Left hindlimb (tissue), 1 donor: ENCODE results near the gene SEC16A.

Experiments used
- DNase-seq: peaks from one replicate; pipeline ENCODE4 v3.0.0-alpha.2; 2018

Gene SEC16A

DNA sequence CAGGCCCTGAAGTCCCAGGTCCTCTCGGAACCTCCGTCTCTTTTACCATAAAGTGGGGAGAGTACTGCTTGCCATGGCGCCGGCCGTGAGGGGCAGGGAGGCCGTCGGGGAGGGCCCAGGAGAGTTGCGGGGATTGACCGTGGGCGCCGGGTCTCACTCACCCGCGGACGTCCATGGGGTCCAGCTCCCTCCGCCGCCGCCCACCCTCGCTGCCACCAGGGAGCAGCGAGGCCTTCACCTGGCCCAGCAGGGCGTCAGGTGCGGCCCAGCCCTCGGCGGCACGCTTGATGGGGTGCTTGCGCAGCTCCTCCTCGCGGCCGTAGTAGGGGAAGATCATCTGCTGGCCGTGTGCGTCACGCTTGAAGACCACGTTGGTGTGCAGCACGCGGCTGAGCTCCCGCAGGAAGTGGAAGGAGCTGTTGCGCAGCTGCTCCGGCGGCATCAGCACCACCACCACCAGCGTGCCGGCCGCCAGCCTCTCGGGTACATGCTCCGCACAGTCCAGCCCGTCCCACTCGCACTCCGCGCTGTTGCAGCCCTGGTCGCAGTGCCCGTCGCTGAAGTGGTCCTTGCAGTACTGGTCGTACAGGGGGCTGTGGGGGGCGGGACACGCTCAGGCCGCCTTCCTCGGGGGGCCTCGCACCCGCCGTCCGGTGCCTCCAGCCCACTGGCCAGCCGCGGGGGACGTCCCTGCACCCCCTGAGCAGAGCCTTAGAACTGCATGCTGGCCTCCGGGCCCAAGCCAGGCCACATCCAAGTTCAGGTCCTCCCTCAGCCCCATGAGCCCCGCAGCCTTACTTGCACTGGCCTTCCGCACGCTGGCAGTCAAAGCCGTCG is 21.9 kb upstream of the SEC16A start:
- no peak for DNase-seq

- DNase-seq, result no peak
These were observed 20.2 kb upstream of the SEC16A start for GRCh38 chr9:136502940-136503550.

GRCh38 chr9:136502196-136502595 is 19.4 kb upstream of the SEC16A start:
- DNase-seq, result no peak

- DNase-seq, result no peak
These were observed 18.8 kb upstream of the SEC16A start for GRCh38 chr9:136501686-136502085.

DNA sequence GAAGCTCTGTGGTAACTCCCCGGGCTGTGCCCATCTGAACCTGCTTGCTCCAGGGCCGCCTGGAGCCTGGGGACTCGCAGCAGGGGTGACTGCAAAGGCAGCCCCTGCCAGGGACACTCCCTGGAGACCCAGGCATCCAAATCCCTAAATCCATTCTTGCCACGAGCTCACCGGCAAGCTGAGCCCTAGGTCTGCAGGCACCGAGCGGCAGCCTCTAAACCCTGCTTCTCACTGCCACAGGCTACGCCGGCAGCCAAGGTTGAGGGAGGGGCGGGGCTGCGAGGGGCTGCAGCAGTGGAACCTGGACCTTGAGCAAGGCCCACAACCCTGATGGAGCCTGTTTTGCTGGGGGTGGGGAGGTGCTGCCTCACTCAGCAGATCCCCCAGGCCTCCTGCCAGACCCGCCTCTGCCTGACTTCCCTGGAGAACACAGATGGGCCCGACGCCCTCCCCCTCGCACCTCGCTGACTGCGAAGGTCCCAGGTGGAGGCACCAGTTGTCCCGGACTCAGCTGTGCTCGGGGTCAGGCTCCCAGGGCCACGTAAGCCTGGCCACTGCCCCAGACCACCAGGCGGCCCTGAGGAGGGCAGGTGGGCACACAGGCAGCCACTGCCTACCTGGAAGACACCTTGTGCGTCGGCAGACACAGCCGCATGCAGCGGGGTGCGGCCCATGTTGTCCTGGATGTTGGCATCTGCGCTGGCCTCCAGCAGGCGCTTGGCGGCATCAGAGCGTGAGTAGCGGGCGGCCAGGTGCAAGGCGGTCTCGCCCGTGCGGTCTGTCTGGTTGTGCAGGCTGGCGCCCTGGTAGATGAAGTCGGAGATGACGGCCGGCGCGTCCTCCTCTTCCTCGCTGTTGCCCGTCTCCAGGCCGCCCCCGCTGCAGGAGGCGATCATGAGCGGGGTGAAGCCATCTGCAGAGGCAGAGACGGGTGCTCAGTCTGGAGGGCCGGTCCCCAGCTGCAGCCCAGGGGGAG is 17.4 kb upstream of the SEC16A start:
- no peak for DNase-seq

- DNase-seq, result no peak
These were observed 16.5 kb upstream of the SEC16A start for GRCh38 chr9:136499071-136499934.

DNA sequence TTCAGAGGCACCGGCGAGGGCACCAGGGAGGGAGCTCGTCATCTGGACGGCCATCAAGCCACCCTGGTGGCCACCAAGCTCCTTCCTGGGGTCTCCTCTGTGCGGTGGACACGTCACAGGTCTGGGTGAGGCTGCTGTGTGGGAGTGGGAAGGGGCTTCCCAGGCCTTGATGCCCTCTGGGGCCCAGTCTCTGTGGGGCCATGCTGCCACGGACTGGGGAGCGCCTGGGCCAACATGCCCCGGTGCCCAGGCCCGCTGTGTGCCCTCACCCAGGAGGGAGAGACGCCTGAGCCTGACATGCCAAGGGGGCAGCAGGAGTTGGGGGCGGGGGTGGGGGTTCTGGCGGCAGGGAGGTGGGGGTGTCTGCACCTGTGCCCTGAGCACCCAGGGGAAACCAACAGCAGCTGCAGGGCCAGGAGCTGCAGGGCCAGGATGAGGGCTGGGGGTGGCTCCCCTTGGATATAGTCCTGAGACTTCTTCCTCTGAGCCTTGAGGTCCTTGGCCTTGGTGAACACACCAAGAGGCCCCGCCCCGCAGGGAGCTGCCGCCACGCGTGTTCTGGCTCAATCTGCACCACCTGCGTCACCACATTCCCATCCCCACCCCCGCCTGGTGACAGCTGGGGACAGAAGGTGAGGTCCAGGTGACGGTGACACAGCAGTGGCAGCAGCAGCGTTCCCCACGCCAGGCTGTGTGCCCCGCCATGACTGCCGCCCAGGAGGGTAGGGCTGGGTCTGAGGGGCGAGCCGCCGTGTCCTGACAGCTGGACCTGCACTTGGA is 15.3 kb upstream of the SEC16A start:
- no peak for DNase-seq

DNA sequence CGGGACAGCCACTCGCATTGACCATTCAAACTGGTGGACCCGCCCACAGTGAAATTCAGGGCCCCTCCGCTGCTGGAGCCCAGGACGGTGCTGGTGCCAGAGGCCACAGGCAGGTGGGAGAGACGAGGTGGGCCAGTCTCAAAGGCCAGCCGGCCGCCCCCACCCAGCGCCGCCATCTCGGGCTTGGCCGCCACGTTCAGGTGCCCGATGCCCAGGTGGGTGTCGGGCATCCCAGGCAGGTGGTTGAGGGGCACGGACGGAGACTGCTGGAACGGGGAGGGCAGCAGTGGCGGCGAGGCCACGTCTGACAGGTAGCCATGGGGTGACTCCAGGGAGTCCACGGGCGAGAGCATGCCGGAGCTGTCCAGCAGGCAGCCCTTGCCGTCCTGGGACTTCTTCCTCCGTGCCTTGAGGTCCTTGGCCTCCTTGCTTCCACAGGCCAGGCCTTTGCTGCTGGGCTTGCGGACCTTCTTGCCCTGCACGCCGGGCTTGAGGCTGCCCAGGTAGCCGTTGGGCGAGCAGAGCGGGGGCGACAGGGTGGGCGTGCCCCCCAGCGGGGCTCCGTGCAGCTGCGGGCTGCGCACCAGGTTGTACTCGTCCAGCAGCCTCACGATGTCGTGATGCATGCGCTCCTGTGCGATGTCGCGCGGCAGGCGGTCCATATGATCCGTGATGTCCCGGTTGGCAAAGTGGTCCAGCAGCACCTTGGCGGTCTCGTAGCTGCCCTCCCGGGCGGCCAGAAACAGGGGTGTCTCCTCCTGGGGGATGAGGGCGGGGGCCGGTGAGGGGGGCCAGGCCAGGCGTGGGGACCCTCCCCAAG is 14.2 kb upstream of the SEC16A start:
- no peak for DNase-seq

DNA sequence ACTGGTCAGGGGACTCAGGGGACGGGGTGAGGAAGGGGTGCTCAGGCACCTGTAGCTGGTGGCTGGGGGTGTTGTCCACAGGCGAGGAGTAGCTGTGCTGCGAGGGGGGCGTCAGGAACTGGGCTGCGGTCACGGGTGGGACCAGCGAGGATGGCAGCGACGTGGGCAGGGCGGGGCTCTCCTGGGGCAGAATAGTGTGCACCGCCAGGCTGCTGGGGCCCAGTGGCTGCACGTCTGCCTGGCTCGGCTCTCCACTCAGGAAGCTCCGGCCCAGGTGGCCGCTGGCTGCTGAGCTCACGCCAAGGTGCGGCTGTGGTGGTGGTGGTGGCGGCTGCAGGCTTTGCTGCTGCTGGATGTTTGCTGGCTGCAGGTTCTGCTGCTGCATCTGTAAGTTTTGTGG is 13.3 kb upstream of the SEC16A start:
- no peak for DNase-seq

DNA sequence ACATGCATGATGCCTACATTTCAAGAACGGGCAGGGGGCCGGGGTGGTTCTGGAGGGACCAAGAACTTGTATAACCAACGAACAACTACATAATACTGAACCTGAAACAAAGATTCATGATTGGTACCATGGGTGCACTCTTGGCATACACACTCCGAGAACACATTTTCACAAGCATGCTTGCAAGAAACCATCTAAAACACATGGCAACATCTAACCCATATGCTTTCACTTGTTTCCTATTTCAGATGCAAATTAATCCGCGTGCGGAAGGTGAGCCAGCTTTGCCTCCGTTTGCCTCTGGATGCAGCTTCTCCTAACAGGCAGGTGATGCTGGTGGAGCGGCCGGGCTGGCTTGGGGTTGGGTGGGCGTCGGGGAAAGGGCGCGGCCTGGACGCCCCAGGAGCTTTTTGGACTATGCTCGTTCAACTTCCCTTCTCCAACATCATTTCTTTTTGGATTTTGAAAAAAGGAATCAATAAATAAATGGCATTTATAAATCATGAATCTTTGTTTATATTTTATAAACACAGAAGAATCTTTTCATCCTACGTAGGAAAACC is 12.5 kb upstream of the SEC16A start:
- no peak for DNase-seq

DNA sequence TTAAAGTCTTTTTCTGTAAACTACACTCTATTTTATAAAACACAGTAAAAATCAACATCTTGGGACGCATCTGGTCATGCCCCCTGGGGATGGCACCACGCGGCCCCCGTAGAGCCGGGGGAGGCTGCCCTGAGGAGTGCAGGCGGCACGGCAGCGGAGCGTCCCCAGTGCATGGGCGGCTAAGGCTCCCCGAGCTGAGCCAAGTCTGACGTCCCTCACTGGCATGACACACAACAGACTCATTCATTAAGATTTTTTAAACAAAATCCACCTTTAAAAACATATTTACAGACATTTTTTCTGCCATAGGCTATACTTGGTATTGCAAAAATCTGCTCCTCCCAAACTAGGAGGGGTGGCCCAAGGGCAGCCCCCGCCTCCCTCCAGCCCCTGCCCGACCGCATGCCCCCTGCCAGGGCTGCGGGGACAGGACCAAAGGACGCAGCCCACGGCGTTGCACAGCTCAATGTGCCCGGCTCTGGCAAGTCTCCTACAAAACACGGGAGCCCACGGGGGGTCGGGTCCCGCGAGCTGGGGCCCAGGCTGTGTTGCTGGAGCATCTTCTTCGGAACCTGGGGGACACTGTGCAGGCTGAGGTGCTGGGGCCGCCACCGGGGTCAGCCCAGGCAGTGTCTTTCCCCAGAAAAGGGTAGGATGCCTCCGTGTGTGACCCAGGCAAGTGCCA is 11.8 kb upstream of the SEC16A start:
- DNase-seq, result no peak

DNA sequence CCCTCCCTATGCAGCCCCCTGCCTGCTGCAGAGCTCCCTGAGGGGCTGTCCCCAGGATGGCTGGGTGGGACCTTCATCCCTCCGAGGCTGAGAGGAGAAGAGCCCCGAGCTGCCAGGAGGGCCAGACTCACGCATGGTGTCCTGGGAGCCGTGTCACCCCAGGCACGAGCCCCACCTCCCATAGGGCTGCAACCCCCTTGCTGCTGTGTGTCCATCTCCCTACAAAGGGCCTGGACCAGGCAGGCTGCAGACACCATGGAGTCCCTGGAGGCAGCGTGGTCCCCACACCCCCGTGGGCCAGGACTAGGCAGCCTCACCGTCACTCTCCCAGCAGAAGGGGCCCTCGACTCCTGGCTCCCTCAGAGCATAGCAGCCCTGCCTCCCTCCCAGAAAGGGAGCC is 11.2 kb upstream of the SEC16A start:
- no peak for DNase-seq

DNA sequence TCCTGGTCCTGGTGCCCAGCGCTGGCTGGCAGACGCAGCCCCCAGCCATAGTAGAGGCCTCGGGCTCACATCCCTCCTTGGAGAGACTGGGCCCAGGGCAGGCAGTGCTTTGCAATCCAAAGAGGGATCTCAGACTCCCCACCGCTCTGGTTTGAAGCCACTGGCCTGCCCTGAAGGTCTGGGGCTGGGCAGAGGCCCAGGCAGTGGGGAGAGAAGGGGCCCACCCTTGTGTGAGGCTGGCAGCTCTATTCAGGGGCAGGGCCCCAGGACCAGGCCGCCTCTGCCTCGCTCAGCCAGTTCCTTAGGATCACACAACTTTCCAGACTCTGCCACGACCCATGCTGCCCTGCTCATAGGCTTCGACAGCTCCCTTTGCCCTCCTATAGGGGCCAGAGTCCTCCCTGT is 10.7 kb upstream of the SEC16A start:
- no peak for DNase-seq

DNA sequence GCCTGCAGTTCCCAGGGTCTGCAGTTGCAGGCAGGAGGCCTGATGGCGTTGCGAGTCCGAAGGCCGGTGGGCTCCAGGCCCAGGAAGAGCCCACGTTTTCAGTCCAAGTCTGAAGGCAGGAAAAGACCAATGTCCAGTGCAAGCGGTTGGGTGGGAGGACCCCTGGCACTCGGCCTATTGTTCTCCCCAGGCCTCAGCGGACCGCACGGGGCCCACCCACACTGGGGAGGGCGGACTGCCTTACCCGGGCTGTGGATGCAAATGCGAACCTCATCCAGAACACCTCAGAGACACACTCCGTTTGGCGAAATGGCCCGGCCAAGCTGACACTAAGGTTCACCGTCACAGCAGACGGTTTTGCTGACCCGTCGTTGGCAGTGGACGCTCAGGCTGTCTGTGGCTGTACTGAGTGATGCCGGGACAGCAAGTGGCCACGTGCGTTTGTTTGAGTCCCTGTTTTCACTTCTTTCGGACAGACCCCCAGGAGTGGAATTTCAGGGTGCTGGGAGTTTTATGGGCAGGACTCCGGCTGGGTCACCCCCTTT is 10.2 kb upstream of the SEC16A start:
- DNase-seq, result no peak

GRCh38 chr9:136489731-136490130 is 6.9 kb upstream of the SEC16A start:
- DNase-seq, result no peak

GRCh38 chr9:136488247-136489214 is 5.7 kb upstream of the SEC16A start:
- no peak for DNase-seq

- DNase-seq, result no peak
These were observed 4.8 kb upstream of the SEC16A start for GRCh38 chr9:136487672-136488071.
